Stimulated activated CD4-positive, alpha-beta T cell treated with anti-CD3 and anti-CD28 coated beads, Interleukin-15, amount 100 ng/mL, for 48 hours (primary cell): ENCODE results near the gene RRP9.

Experiments used
- DNase-seq, 2 donors: peaks; one replicate each; pipeline ENCODE4 v3.0.0-alpha.2; 2020; ENCODE audit warnings: low read depth in 2 of 2

The RRP9 gene

GRCh38 chr3:51955893-51956770 lies 14.4 kb upstream of the RRP9 start:
- no peak for DNase-seq

GRCh38 chr3:51955175-51955892 lies 13.6 kb upstream of the RRP9 start, which contains the start of gene GPR62:
Gene GPR62 (plus strand): TSS chr3:51955381. CDS start chr3:51955653, 272 bp downstream.
- DNase-seq: no peak

- DNase-seq: no peak
Measured at GRCh38 chr3:51954713-51955112, 13.0 kb upstream of the RRP9 start.

- no peak for DNase-seq
Measured at GRCh38 chr3:51954105-51954504, 12.4 kb upstream of the RRP9 start.

GRCh38 chr3:51953445-51953844 lies 11.7 kb upstream of the RRP9 start:
- DNase-seq: no peak

- no peak for DNase-seq
Measured at GRCh38 chr3:51950899-51951298, 9.2 kb upstream of the RRP9 start.

GRCh38 chr3:51949121-51949520 lies 7.4 kb upstream of the RRP9 start:
- no peak for DNase-seq

- DNase-seq: no peak
Measured at GRCh38 chr3:51948016-51948580, 6.4 kb upstream of the RRP9 start.

- DNase-seq: no peak
Measured at GRCh38 chr3:51947215-51947900, 5.7 kb upstream of the RRP9 start.

GRCh38 chr3:51946796-51947195 lies 5.1 kb upstream of the RRP9 start:
- DNase-seq: no peak

GRCh38 chr3:51945926-51946705 lies 4.4 kb upstream of the RRP9 start:
- DNase-seq: no peak

- no peak for DNase-seq
Measured at GRCh38 chr3:51945031-51945840, 3.5 kb upstream of the RRP9 start.

GRCh38 chr3:51944451-51945021 lies 2.8 kb upstream of the RRP9 start:
- no peak for DNase-seq

GRCh38 chr3:51943451-51944391 lies 2.0 kb upstream of the RRP9 start:
- no peak for DNase-seq

GRCh38 chr3:51942603-51943450 lies 1.1 kb upstream of the RRP9 start:
- DNase-seq: peak; percentile 45 to 55

GRCh38 chr3:51941463-51941797 lies 274 bp downstream of the RRP9 start:
- DNase-seq: no peak

GRCh38 chr3:51940648-51941462 lies 849 bp downstream of the RRP9 start:
- DNase-seq: no peak
